HT1080 (cell line): ENCODE measurements around the gene KCTD2. TPM values are rescaled to one million over a fixed set of nuclear protein-coding genes. Genes with fewer than 3 reads are reported as not detected.

ENCODE experiments used
- DNase-seq: peaks from one replicate; pipeline ENCODE4 v3.0.0-alpha.2; 2015; ENCODE audit warnings: low read depth
- total RNA-seq: library from RNA; depleted of rRNA; stranded (reverse); fragments of >200 nt; shearing (Covaris generic); gene quantifications from 2 replicates; pipeline ENCODE4 v1.2.3, GENCODE V29; 2014

The KCTD2 gene
- total RNA-seq, 1 experiment from 2014 or later = 18.6 TPM

- peak; percentile 90 for DNase-seq
These were observed 49.1 kb downstream of the KCTD2 start for GRCh38 chr17:75096082-75096625.

DNA sequence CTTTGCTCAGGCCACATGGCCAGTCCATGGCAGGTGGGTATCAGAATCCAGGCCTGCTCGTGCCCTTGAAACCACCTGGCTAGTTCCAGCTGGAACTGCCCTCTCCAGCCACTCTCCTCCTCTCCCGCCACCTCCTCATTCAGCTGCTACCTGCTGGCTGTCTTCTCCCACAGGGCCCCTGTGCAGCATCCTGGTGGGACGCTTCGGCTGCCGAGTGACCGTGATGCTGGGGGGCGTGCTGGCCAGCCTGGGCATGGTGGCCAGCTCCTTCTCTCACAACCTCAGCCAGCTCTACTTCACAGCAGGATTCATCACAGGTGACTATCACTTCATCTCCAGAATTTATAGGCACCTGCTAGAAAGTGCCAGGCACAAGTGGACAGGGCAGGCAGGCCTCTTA lies 50.8 kb downstream of the KCTD2 start:
- DNase-seq = no peak

DNA sequence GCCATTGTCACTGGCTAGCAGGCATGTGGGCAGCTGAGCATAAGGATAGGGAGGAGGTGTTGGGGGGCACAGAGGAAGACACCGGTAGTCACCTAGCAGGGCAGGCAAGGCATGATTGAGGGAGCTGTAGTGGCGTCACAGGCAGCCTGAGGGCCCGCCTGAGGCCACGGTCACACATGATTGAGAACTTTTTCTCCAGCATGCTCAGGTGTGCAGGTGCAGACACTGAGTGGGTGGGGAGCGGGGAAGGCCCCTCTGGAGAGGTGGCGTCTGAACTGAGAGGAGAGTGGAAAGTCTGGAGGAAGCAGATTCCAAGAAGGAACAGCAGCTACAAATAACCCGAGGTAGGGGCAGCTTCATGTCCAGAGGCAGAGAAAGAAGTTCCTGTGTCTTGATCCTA lies 51.8 kb downstream of the KCTD2 start:
- no peak for DNase-seq

DNA sequence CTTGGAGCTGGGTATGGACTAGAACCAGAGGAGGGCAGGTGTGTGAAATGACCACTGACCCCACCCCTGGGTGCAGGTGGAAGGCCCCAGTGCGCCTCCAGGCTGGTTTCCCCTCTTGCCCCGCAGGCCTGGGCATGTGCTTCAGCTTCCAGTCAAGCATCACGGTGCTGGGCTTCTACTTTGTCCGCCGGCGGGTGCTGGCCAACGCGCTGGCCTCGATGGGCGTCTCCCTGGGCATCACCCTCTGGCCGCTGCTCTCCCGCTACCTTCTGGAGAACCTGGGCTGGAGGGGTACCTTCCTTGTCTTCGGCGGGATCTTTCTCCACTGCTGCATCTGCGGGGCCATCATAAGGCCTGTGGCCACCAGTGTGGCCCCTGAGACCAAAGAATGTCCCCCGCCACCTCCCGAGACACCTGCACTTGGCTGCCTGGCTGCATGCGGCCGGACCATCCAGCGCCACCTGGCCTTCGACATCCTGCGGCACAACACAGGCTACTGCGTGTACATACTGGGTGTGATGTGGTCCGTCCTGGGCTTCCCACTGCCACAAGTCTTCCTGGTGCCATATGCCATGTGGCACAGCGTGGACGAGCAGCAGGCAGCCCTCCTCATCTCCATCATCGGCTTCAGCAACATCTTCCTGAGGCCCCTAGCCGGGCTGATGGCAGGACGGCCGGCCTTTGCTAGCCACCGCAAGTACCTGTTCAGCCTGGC lies 53.0 kb downstream of the KCTD2 start:
- DNase-seq = no peak

GRCh38 chr17:75102385-75102821 lies 55.4 kb downstream of the KCTD2 start:
- no peak for DNase-seq

DNA sequence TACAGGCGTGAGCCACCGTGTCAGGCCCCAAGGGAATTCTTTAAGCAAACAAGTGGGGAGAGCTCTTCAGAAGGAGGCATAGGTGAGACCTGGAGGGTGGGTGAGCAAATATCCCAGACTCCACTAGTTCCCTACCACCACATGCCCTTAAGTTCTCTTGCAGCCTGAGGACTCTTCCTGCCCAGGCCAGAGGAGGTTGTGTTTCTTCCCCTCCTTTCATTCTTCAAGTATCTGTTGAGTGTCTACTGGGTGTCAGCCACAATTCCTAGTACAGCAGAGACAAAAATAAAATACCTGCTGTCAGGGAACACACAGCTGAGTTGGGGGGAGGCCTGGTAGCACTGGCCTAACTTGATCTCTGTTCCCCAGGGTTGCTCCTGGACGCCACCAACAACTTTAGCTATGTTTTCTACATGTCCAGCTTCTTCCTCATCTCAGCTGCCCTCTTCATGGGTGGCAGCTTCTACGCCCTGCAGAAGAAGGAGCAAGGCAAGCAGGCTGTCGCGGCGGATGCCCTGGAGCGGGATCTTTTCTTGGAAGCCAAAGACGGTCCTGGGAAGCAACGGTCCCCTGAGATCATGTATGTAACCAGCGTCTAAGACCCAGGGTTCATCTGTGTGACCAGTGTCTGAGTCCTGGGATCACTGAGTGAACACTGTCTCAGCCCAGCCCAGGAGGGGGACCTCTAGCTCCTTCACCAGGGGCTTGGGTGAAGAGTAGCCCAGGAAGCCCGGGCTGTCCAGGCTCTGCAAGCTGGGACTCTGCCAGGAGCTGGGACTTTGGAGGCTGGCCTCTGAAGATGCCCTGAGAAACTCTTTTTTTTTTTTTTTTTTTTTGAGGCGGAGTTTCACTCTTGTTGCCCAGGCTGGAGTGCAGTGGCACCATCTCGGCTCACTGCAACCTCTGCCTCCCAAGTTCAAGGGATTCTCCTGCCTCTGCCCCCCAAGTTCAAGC lies 56.9 kb downstream of the KCTD2 start:
- DNase-seq = no peak

- no peak for DNase-seq
These were observed 58.4 kb downstream of the KCTD2 start for GRCh38 chr17:75105126-75106080.

DNA sequence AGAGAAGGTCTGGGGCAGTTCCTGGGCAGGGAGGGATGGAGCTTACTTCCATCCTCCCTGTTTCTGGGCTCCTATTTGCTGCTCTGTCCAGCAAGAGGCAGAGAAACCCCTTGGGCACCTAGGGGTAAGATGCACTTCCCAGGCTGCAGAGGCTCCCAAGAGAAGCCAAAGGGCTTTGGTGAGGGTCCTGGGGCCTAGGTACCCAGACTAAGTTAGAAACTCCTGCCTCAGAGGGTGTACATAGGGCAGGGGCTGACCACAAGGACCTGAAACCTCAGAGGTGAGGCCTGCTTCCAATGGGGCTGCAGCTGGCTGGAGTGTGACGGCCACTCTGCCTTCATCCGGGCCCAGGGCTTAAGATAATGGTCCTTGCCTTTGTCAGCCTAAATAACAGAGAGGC lies 61.2 kb downstream of the KCTD2 start:
- DNase-seq = no peak

DNA sequence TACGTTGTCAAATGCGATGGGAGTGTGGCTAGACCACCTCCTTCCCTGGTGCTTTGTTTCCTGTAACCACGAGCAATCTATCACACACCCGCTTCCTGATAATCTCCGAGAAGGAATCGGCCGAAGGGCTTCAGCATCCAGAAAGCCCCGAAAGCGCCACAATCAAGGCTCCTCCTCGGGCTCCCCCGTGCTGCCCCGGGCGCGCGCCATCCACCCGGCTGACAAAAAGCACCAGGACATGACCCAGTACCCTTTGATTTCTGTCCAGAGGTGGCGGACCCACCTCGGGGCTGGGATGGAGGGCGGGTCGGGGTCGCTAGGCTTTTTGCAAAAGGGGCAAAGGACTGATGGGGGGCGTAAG lies 62.0 kb downstream of the KCTD2 start:
- DNase-seq = no peak

DNA sequence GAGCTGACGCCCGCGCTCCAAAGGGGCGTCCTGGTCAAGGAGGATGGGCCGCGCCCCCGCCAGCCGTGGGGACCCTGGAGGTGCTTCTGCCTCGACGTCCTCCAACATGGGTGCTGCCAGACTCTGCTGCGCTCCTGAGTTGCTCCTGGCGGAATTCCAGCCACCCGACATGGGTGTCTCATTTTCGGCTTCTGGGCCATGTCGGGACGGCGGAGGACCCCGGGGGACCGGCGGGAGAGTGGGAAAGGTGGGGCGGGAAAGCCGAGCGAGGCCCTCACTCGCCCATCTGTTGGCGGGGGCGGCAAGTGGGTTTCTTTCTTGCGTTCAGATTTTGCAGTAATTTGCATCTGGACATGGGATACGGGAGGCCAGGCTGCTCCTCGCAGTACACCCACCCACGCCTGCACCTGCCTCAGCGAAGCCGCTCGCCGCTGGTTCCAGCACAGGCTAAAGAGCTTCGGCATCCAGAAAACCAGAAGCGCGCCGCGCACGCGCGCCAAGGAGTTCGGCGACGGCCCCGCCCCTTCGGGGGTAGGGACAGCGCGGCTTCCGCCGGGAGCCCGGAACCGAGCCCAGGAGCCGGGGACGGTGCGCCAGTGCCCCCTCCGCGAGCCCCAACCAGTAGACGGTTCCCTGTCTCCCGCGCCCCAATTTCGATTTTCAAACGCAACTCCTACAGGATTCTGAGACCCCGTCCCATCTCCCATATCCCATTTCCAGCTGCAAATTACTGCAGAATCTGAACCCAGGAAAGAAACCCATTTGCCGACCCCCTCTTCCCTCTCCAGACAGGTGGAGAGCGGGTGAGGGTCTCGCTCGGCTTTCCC lies 62.6 kb downstream of the KCTD2 start, which contains the start of gene ARMC7:
Gene ARMC7, plus strand, starts transcription at position 563 of the 827 bp plus-strand sequence. CDS start 320 bp downstream, outside the sequence.
- peak; percentile 82 for DNase-seq

GRCh38 chr17:75110234-75110937 lies 63.4 kb downstream of the KCTD2 start:
- DNase-seq = no peak

DNA sequence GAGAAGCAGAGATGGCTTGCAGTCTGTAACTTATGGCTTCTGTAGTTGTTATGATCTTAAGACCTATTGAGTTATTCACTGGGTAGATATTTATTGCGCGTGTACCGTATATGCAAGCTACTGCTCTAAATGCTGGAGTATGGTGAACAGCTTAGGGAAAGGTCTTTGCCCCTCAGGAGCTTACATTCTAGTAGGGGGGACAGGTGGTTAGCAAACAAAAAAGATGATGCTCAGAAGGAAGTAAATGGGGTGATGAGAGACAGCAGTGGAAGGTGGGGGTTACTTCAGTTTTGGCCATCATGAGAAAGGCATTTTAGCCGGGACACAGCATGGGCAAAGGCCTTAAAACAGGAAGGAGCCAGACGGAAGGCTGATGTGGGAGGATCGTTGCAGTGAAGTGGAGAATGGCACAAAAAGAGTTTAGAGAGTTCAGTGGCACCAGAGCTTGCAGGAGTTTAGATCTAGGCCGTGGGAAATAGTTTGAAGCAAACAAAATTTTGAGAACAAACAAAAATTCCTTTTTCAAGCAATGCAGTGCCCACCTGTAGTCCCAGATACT lies 64.8 kb downstream of the KCTD2 start:
- no peak for DNase-seq

DNA sequence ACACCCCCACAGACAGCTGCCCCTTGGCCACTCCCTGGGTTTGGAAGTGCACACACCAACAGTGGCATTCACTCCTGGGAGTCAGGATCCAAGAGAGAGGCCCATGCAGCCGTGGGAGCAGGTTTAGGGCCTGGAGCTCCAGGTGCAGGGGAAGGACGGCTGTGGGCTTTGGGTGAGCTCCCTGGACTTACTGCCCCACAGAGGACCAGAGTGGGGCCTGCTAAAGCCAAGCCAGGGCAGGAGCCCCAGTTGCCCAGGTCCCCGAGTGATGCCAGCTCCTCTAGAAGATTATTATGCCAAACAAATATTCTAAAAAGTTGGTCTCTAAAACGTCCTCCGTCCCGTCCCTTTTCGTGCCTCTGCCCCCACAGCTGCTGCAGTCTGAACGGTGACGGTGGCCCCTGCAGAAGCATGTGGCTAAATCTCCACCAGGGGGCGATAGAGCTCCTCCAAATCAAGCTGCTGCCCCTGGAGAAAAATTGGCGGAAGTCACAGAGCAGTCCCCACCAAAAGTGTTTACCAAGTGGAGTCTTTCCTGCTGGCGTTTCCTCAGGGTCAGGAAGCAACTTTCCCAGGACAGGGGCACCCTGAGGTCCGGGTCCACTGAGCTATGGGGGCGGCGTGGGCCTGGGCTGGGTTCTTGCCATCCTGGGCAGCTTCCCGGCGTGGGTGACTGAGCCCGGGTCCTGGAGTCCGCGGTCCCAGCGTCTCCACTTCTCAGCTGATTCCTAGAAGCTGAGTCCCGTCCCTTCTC lies 67.0 kb downstream of the KCTD2 start:
- peak; percentile 85 for DNase-seq

DNA sequence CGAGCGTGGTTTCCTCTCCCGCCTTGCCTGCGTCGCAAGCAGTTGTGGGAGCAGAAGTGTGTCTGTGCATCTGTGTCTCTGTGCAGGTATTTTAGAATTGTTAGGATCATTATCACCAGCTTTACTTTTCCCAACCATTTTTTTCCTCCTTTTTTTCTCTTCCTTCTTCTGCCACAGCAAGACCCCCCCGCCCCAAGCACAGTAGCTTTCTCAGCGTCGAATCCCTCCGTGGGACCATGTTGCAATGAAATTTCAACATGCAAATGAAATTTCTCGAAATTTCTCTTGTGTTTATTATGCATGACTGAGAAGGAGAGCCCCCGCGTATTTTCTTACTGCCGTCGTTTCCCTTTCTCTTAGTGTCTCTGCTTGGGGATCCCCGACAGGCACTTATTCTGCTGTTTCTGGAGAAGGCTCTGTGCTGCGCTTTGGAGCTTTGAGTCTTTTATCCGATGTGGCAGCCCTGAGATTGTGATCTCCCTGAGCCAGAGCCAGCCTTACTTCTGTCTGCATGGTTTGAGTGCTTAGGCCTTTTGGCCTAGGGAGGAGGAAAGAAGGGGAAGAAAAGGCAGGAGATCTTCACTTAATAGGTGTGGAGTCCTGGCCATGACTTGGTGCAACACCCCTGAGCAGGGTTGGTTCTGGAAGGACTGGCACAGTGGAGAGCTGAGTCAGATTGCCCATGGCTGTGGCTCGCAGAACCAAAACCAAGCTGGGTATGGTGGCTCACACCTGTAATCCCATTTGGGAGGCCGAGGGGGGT lies 67.7 kb downstream of the KCTD2 start:
- DNase-seq = no peak
